Raji (cell line): ENCODE measurements around the gene UCP2.

Experiments used
- POLR2A ChIP-seq: IDR thresholded peaks from 2 replicates; pipeline ENCODE4 v1.6.1; 2011; ENCODE audit warnings: low read depth, low read length, control low read depth; ENCODE audit not compliant: insufficient read depth

Gene UCP2

DNA sequence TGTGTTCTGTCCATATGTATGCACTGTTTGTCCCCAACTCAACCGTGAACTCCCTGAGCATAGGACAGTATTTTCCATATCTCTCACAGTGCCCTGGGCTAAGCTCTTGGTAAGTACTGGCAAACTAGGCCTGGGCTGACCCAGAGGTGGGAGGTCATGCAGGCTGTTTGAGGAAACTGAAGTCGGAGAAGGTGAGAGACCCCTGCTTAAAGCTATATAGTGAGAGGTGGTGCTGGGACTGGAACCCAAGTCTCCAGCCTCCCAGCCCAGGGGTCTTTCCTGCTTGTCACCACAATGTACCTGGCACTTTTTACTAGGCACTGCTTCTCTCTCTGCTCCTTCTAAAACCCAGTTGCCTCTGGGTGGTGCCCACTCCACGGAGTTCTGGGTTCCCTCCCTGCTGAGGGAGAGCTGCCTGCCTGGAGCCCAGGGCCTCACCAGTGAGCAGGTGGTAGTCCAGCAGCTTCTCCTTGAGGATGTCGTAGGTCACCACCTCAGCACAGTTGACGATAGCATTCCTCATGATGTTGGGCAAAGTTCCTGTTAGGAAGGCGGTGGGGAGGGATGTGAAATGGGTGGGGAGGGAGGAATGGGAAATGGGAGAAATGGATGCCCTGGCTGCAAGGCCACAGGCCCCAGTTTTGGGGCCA, 21.5 kb upstream of the UCP2 start:
- no peak for TF ChIP-seq POLR2A

DNA sequence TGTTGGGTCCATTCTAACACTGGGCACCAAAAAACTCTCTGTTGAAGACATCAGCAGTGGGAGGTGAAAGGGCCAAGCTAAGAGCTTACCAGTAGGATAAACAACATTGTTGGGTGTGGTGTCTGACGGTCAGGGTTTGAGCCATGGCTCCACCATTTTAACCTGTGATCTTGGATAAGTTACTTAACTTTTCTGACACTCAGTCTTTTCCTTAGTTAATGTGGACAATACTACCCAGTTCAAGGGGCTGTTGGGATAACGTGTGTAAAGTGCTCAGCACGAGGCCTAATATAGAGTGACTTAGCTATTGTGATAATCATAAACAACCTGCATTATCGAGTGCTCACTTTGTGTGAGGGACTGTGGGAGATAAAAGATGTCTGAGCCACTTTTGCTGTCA, 20.2 kb upstream of the UCP2 start:
- TF ChIP-seq POLR2A: no peak

DNA sequence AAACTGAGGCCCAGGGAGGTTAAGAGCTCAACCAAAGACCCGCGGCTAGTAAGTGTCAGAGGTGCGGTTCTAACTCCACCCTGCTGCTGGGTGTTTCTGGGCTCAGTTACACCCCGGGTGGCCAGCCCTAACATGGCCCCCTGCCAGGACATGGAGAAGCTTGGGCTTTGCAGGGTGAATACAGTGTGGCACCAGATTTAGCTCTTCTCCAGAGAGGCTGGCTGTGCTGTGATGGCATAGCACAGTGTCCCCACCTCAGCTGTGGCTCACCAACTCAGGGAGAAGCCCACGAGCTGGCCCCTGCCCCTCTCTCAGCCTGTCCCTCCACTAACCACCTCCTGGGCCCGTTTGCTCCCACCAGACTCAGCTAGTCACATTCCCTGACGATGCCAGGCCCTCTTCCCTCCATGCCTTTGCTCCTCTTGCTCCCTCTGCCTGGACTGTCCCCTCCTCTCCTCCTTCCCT, 19.2 kb upstream of the UCP2 start:
- no peak for TF ChIP-seq POLR2A

DNA sequence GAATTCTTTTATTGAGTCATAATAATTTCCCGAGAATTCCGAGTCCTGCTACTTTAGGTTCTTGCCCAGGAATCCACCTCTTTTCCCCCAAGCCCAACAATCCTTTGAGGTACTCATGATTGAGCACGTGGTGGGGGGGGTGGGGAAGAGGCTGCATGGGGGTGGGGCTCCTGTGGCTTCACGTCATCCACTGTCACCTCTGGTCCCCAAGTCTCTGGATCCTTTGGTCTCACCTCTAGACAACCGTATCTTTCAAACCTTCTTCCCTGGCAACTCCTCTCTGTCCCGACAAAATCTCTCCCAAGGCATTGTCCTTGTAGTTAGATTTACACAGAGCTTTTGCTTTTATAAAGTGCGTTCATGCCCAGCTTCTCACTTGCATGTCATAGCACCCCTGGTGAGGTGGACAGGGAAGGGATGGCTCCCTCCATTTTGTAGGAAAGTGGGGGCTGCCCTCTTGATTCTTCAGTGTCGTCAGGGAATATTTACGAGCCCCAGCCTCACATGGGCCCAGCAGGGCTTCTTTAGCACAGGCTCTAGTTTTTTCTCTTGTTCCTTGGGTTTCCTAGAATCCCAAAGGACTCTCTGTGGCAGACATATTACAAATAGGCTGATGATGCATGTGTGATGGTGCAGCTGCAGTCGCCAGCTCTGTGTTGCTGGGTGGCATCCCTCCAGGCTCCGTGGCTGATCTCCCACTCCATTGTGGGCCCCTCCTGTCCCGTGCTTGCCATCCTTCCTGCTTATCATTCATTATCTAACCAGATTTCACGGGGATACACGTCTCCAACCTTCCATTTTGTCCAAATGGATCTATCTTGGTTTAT, 17.9 kb upstream of the UCP2 start:
- no peak for TF ChIP-seq POLR2A

DNA sequence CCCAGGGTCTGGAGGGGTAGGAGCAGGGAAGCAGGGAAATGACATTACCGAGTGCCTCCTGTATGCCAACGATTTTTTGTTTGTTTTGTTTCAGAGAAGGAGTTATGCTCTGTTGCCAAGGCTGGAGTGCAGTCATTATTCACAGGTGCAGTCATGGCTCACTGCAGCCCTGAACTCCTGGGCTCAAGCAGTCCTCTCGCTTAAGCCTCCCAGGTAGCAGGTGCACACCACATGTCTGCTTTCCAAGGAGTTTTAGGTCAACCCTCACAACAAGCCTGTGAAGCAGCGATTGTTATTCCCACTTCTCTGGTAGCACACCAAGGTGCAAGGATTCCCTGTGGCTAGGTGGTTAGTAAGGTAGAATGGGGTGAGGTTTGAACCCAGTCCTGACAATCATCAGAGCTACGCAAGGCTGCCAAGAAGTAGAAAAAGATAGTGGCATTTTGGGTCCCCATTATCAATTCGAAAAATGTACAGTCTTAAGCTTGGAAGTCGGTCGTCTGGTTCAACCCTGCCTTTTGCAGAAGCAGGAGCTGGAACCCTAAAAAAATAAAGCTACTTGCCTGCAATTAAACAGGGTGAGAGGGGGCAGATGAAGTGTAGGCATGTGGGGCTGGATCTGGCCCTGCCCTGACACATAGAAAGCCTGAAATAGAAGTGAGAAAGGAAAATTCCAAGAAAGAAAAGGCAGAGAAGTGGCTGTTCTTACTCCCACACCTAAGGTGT, 17.1 kb upstream of the UCP2 start:
- no peak for TF ChIP-seq POLR2A

DNA sequence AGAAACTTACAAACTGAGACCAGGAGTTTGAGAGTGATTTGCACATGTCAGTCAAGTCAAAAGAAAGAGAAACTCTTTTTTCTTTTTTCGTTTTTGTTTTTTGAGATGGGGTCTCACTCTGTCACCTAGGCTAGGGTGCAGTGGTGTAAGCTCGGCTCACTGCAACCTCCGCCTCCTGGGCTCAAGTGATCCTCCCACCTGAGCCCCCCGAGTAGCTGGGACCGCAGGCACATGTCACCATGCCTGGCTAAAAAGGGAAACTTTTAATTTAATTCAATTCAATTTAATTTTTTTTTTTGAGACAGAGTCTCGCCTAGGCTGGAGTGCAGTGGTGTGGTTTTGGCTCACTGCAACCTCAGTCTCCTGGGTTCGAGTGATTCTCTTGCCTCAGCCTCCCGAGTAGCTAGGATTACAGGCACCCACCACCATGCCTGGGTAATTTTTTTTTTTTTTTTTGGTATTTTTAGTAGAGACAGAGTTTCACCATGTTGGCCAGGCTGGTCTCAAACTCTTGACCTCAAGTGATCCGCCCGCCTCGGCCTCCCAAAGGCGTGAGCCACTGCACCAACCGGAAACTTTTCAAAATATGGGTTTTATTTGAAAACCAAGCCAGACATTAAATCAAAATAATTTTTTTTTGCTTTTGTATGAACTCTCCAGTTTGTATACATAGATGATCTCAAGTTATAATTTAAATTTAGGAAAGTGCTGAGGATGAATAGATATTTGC, 16.4 kb upstream of the UCP2 start:
- no peak for TF ChIP-seq POLR2A

DNA sequence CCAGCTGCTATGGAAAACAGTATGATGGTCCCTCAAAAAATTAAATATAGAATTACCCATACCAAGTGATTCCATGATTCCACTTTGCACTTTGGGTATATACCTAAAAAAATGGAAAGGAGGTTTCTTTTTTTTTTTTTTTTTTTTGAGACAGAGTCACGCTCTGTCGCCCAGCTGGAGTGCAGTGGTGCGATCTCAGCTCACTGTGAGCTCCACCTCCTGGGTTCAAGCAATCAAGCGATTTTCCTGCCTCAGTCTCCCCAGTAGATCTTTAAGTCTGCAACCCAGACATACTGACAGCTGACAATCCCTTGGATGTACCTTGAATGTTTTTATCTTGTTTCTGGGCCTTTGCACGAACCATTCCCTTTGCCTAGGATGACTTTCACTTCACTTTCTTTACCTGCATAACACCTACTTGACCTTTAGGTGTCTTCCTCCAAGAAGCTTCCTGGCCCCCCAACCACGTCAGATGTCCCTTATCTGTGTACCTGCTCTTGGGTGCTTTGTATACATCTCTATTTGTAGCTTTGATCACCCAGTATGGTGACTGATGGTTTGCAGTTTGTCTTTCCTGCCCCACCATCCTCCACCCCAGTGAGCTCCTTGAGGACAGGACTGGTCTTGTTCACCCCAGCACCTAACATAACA, 14.6 kb upstream of the UCP2 start:
- no peak for TF ChIP-seq POLR2A

DNA sequence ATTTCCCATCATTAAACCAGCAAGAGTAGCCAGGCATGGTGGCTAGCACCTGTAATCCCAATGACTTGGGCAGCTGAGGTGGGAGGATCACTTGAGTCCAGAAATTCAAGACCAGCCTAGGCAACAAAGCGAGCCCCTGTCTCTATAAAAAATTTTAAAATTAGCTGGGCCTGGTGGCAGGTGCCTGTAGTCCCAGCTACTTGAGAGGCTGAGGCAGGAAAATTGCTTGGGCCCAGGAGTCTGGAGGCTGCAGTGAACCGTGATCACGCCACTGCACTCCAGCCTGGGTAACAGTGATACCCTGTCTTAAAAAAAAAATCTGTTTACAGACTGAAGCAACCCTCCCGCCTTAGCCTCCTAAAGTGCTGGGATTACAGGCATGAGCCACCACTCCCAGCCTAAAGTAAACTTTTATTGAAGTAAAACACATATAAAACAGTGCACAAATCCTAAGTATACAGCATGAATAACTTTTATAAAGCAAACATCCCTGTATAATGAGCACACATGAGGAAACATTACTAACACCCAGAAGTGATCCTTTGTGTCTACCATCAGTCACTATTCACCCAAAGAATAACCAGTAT, 13.6 kb upstream of the UCP2 start:
- TF ChIP-seq POLR2A: no peak

DNA sequence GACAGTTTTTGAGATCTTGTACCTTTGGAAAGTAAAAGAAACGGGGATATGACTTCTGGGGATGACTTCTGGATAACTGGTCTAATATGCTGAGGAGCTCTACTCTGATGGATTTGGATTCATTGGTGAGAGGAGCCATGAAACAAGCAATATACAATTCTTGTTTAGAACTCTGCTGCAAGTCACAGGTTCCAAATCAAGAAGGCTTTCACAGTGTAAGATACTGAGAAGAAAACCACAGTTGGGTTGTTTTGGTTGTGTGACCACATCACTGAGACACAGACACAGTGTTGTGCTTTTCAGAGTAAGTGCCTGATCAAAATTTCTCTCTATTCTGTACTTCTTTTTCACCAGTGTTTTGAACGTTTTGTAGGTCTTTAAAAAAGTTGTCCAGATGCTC, 13.1 kb upstream of the UCP2 start:
- TF ChIP-seq POLR2A: no peak

DNA sequence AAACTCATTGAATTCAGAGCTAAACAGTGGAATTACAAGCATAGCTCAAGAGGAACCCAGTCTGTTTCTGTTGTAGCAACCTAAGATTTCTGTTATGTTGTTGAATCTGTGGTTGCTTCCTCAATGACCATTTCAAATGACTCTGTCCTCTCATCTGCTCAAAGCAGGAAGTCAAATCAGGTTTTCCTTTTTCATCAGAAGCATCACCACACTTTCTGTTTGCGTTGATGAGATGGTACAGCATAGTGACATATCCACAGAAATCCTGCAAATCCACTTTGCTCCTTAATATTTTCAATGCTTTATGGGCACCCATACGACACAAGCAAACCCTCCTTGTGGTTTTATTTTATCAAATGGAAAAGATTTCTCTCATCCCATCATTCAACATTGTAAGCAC, 12.6 kb upstream of the UCP2 start:
- TF ChIP-seq POLR2A: peak; percentile 53

DNA sequence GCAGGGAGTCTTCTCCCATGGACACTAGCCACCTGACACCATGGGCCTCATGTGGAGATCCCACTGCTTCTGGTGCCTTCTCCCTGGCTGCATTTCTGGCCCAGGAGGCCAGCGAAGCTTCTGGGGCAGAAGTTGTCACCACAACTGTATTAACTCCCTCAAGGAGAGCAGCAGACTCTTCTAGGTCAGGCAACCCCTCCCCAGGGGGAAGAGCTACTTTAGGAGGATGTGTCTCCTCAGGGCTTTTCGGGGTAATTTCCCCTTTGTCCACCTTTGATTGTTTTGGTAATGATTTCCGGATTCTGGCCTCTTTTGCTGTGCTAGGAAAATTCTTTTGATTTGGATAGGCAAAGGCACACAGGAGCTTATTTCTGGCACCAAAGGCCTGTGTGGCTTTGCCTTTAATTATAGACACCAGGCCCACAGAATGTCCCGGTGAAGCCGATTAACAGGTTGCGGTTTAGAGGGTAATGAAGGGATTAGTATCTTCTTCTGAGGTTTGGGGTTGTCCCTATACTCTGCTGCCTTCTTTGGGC, 8.9 kb upstream of the UCP2 start:
- 0 out of 2 replicates have a peak, but pooled peaks have one; percentile 21 for TF ChIP-seq POLR2A

DNA sequence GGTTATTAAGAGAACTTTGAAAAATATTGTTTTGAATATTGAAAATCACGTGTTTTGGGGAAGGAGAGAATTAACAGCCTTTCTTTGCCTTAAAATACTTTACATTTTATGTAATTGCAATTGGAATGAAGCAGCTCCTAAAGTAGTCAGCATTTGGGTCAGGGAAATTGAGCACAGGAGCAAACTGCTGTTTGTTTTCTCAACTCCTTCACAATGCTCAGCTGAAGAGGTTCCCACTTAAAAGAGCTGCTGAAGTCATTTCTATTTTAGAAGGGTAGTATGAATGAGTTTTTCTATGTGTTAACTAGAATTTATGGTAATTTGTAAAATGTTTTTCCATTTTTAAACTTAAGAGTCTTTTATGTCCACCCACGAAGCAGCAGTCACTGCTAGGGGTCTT, 8.1 kb upstream of the UCP2 start:
- no peak for TF ChIP-seq POLR2A

DNA sequence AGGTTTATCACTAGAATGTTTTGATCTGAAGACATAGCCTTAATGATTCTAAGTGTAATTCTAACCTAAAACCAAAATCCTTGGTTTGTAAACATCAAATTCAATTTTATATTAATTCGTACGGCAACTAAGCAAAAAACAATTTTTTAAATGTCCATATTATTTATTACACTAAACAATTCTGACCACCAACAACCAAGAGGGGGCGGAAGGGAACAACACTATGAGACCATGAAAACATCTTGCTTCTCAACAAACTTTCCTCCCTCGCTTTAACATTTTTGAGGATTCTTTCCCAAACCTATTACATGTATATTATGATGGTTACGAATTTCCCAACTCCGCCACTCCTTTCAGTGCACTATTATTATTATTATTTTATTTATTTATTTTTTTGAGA, 6.5 kb upstream of the UCP2 start:
- TF ChIP-seq POLR2A: no peak

DNA sequence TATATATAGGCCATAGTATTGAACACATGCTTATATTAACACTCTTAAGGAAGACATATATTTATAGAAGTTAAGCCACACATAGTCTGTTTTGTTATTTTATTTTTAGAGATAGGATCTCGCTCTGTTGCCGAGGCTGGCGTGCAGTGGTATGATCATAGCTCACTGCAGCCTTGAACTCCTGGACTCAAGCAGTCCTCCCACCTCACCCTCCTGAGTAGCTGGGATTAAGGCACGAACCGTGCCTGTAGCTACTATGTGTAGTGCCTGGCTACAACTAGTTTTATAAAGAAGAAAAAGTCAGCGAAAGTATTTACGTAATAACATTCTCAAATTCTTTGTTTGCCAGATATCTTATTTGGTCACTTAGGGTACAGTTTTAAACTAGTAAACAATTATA, 5.6 kb upstream of the UCP2 start:
- TF ChIP-seq POLR2A: no peak
